HEK293 (cell line): ENCODE measurements around the gene OR5H2.

ENCODE experiments used
- CTCF ChIA-PET: fragments of 350-600 bp; formaldehyde crosslinking; extraction: SDS; loops from one replicate; lab custom pipeline; 2021; ENCODE audit warnings: antibody characterized with exemption; lab: Yijun Ruan, JAX
- POLR2A ChIA-PET: fragments of 300-600 bp; formaldehyde crosslinking; extraction: SDS; loops from one replicate; lab custom pipeline; 2020; ENCODE audit warnings: antibody characterized with exemption, inconsistent platforms; lab: Yijun Ruan, JAX
- H3K27ac ChIP-seq: fragments of 200-500 bp; sonication (Bioruptor generic); 2 replicates; pipeline ENCODE4 v1.5.1; 2014; ENCODE audit warnings: low read depth, low read length, control low read depth, inconsistent platforms; ENCODE audit errors: extremely low read depth
- H3K36me3 ChIP-seq, 2 experiments: fragments of 200-500 bp in 1 of 2; sonication (Bioruptor generic) in 1 of 2; 1 replicate in 1 of 2; 2 replicates in 1 of 2; pipeline ENCODE4 v1.5.1; 2014 to 2017; ENCODE audit warnings: inconsistent platforms in 2 of 2, low read length in 2 of 2; ENCODE audit not compliant: control insufficient read depth in 2 of 2, insufficient read depth in 1 of 2
- H3K4me1 ChIP-seq: fragments of 200-500 bp; sonication (Bioruptor generic); 2 replicates; pipeline ENCODE4 v1.5.1; 2014; ENCODE audit warnings: mild to moderate bottlenecking, low read length, inconsistent platforms; ENCODE audit not compliant: control insufficient read depth, insufficient read depth
- H3K4me3 ChIP-seq: 2 replicates; pipeline ENCODE4 v1.5.1; 2011; ENCODE audit warnings: low read depth, mild to moderate bottlenecking, control low read depth, low read length, moderate library complexity
- H3K9me3 ChIP-seq: fragments of 200-500 bp; sonication (Bioruptor generic); 2 replicates; pipeline ENCODE4 v1.5.1; 2014; ENCODE audit warnings: low read depth, low read length, inconsistent platforms; ENCODE audit not compliant: control insufficient read depth, insufficient read depth
- BCL11B ChIP-seq: fragments of 450-650 bp; formaldehyde crosslinking; IDR thresholded peaks from 2 replicates; pipeline ENCODE4 v1.5.1; 2016; ENCODE audit warnings: low read depth, missing biosample characterization, missing genetic modification characterization
- GFI1B ChIP-seq: fragments of 450-650 bp; formaldehyde crosslinking; IDR thresholded peaks from 2 replicates; pipeline ENCODE4 v1.5.1; 2016; ENCODE audit warnings: missing biosample characterization, missing genetic modification characterization
- GLI4 ChIP-seq: fragments of 450-650 bp; formaldehyde crosslinking; IDR thresholded peaks from 2 replicates; pipeline ENCODE4 v1.5.1; 2016; ENCODE audit warnings: missing biosample characterization, missing genetic modification characterization
- OSR2 ChIP-seq: fragments of 450-650 bp; formaldehyde crosslinking; IDR thresholded peaks from 2 replicates; pipeline ENCODE4 v1.5.1; 2016; ENCODE audit warnings: missing biosample characterization, missing genetic modification characterization
- TCF7L2 ChIP-seq: IDR thresholded peaks from 2 replicates; pipeline ENCODE4 v1.6.1; 2011; ENCODE audit warnings: low read depth, mild to moderate bottlenecking, inconsistent platforms, low read length, moderate library complexity, borderline replicate concordance
- ZNF121 ChIP-seq: fragments of 450-650 bp; formaldehyde crosslinking; IDR thresholded peaks from 2 replicates; pipeline ENCODE4 v1.5.1; 2016; ENCODE audit warnings: missing biosample characterization, missing genetic modification characterization
- ZNF311 ChIP-seq: fragments of 450-650 bp; formaldehyde crosslinking; IDR thresholded peaks from 2 replicates; pipeline ENCODE4 v1.5.1; 2017; ENCODE audit warnings: missing biosample characterization, missing genetic modification characterization, borderline replicate concordance
- ZNF404 ChIP-seq: fragments of 450-650 bp; formaldehyde crosslinking; IDR thresholded peaks from 2 replicates; pipeline ENCODE4 v1.5.1; 2017; ENCODE audit warnings: missing biosample characterization, missing genetic modification characterization
- ZNF548 ChIP-seq: fragments of 450-650 bp; formaldehyde crosslinking; IDR thresholded peaks from 2 replicates; pipeline ENCODE4 v1.5.1; 2016; ENCODE audit warnings: missing biosample characterization, missing genetic modification characterization
- ZNF843 ChIP-seq: fragments of 450-650 bp; formaldehyde crosslinking; IDR thresholded peaks from 2 replicates; pipeline ENCODE4 v1.5.1; 2016; ENCODE audit warnings: missing biosample characterization, missing genetic modification characterization
- TF ChIP-seq, protein P1 (sequence below): fragments of 450-650 bp; formaldehyde crosslinking; IDR thresholded peaks from 2 replicates; pipeline ENCODE4 v1.5.1; 2017; ENCODE audit warnings: missing biosample characterization, missing genetic modification characterization
- TF ChIP-seq, protein P2 (sequence below): fragments of 450-650 bp; formaldehyde crosslinking; IDR thresholded peaks from 2 replicates; pipeline ENCODE4 v1.5.1; 2016; ENCODE audit warnings: missing biosample characterization, missing genetic modification characterization
- TF ChIP-seq, protein P3 (sequence below): fragments of 450-650 bp; formaldehyde crosslinking; IDR thresholded peaks from 2 replicates; pipeline ENCODE4 v1.5.1; 2016; ENCODE audit warnings: missing biosample characterization, missing genetic modification characterization, low read depth
- TF ChIP-seq, protein P4 (sequence below): fragments of 450-650 bp; formaldehyde crosslinking; IDR thresholded peaks from 2 replicates; pipeline ENCODE4 v1.5.1; 2016; ENCODE audit warnings: missing biosample characterization, missing genetic modification characterization
- TF ChIP-seq, protein P5 (sequence below): fragments of 450-650 bp; formaldehyde crosslinking; IDR thresholded peaks from 2 replicates; pipeline ENCODE4 v1.5.1; 2016; ENCODE audit warnings: missing biosample characterization, missing genetic modification characterization, borderline replicate concordance
- TF ChIP-seq, protein P6 (sequence below): fragments of 450-650 bp; formaldehyde crosslinking; IDR thresholded peaks from 2 replicates; pipeline ENCODE4 v1.5.1; 2016; ENCODE audit warnings: missing biosample characterization, missing genetic modification characterization, borderline replicate concordance
- TF ChIP-seq, protein P7 (sequence below): fragments of 450-650 bp; formaldehyde crosslinking; IDR thresholded peaks from 2 replicates; pipeline ENCODE4 v1.5.1; 2016; ENCODE audit warnings: missing biosample characterization, missing genetic modification characterization
- TF ChIP-seq, protein P8 (sequence below): fragments of 450-650 bp; formaldehyde crosslinking; IDR thresholded peaks from 2 replicates; pipeline ENCODE4 v1.5.1; 2017; ENCODE audit warnings: missing biosample characterization, mild to moderate bottlenecking, missing genetic modification characterization, moderate library complexity

The OR5H2 gene

DNA sequence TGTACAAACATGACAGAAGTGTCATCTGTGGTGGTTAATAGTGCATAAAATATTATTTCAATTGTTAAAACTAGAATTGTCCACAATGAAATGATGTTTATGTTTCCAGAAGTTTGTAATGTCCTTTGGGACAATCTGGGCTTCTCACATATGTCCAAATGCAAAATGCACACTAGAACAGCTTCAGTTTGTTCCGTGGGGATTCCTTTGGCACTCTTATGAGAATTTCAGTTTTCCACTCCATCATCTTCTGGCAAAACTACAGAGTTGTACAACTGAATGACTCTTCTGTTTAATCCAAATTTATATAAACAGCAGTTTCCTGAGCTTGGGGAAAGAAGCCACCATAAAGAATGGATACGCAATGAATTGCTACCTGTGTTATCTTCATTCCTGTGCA lies 20.3 kb upstream of the OR5H2 start:
- Histone ChIP-seq H3K4me1 (no peaks in the 10 kb centered on the region), H3K36me3 (no peaks in the 10 kb centered on the region), H3K27ac (no peak overlapping the region), H3K4me3 (no peak overlapping the region), H3K9me3 (no peaks in the 10 kb centered on the region)
- ChIA-PET POLR2A (no interaction called here), CTCF (no interaction called here)
- no peak for TF ChIP-seq ZNF548 (tag by site-specific recombination)
- TF ChIP-seq, protein P1, sequence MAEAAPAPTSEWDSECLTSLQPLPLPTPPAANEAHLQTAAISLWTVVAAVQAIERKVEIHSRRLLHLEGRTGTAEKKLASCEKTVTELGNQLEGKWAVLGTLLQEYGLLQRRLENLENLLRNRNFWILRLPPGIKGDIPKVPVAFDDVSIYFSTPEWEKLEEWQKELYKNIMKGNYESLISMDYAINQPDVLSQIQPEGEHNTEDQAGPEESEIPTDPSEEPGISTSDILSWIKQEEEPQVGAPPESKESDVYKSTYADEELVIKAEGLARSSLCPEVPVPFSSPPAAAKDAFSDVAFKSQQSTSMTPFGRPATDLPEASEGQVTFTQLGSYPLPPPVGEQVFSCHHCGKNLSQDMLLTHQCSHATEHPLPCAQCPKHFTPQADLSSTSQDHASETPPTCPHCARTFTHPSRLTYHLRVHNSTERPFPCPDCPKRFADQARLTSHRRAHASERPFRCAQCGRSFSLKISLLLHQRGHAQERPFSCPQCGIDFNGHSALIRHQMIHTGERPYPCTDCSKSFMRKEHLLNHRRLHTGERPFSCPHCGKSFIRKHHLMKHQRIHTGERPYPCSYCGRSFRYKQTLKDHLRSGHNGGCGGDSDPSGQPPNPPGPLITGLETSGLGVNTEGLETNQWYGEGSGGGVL = no peak
- TF ChIP-seq, protein P2, sequence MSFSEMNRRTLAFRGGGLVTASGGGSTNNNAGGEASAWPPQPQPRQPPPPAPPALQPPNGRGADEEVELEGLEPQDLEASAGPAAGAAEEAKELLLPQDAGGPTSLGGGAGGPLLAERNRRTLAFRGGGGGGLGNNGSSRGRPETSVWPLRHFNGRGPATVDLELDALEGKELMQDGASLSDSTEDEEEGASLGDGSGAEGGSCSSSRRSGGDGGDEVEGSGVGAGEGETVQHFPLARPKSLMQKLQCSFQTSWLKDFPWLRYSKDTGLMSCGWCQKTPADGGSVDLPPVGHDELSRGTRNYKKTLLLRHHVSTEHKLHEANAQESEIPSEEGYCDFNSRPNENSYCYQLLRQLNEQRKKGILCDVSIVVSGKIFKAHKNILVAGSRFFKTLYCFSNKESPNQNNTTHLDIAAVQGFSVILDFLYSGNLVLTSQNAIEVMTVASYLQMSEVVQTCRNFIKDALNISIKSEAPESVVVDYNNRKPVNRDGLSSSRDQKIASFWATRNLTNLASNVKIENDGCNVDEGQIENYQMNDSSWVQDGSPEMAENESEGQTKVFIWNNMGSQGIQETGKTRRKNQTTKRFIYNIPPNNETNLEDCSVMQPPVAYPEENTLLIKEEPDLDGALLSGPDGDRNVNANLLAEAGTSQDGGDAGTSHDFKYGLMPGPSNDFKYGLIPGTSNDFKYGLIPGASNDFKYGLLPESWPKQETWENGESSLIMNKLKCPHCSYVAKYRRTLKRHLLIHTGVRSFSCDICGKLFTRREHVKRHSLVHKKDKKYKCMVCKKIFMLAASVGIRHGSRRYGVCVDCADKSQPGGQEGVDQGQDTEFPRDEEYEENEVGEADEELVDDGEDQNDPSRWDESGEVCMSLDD (tag by site-specific recombination) = no peak
- TF ChIP-seq, protein P3, sequence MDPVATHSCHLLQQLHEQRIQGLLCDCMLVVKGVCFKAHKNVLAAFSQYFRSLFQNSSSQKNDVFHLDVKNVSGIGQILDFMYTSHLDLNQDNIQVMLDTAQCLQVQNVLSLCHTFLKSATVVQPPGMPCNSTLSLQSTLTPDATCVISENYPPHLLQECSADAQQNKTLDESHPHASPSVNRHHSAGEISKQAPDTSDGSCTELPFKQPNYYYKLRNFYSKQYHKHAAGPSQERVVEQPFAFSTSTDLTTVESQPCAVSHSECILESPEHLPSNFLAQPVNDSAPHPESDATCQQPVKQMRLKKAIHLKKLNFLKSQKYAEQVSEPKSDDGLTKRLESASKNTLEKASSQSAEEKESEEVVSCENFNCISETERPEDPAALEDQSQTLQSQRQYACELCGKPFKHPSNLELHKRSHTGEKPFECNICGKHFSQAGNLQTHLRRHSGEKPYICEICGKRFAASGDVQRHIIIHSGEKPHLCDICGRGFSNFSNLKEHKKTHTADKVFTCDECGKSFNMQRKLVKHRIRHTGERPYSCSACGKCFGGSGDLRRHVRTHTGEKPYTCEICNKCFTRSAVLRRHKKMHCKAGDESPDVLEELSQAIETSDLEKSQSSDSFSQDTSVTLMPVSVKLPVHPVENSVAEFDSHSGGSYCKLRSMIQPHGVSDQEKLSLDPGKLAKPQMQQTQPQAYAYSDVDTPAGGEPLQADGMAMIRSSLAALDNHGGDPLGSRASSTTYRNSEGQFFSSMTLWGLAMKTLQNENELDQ (tag by site-specific recombination) = no peak
- no peak for TF ChIP-seq ZNF843
- TF ChIP-seq, protein P4, sequence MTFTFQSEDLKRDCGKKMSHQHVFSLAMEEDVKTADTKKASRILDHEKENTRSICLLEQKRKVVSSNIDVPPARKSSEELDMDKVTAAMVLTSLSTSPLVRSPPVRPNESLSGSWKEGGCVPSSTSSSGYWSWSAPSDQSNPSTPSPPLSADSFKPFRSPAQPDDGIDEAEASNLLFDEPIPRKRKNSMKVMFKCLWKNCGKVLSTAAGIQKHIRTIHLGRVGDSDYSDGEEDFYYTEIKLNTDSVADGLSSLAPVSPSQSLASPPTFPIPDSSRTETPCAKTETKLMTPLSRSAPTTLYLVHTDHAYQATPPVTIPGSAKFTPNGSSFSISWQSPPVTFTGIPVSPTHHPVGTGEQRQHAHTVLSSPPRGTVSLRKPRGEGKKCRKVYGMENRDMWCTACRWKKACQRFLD (tag by site-specific recombination) = no peak
- TF ChIP-seq, protein P5, sequence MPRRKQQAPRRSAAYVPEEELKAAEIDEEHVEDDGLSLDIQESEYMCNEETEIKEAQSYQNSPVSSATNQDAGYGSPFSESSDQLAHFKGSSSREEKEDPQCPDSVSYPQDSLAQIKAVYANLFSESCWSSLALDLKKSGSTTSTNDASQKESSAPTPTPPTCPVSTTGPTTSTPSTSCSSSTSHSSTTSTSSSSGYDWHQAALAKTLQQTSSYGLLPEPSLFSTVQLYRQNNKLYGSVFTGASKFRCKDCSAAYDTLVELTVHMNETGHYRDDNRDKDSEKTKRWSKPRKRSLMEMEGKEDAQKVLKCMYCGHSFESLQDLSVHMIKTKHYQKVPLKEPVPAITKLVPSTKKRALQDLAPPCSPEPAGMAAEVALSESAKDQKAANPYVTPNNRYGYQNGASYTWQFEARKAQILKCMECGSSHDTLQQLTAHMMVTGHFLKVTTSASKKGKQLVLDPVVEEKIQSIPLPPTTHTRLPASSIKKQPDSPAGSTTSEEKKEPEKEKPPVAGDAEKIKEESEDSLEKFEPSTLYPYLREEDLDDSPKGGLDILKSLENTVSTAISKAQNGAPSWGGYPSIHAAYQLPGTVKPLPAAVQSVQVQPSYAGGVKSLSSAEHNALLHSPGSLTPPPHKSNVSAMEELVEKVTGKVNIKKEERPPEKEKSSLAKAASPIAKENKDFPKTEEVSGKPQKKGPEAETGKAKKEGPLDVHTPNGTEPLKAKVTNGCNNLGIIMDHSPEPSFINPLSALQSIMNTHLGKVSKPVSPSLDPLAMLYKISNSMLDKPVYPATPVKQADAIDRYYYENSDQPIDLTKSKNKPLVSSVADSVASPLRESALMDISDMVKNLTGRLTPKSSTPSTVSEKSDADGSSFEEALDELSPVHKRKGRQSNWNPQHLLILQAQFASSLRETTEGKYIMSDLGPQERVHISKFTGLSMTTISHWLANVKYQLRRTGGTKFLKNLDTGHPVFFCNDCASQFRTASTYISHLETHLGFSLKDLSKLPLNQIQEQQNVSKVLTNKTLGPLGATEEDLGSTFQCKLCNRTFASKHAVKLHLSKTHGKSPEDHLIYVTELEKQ (tag by site-specific recombination) = no peak
- TF ChIP-seq BCL11B (tag by site-specific recombination) = no peak
- no peak for TF ChIP-seq OSR2
- TF ChIP-seq ZNF311 (tag by site-specific recombination) = no peak
- TF ChIP-seq ZNF121 (tag by site-specific recombination) = no peak
- TF ChIP-seq GFI1B (tag by site-specific recombination) = no peak
- TF ChIP-seq ZNF404 (tag by site-specific recombination) = no peak
- no peak for TF ChIP-seq TCF7L2
- TF ChIP-seq, protein P6, sequence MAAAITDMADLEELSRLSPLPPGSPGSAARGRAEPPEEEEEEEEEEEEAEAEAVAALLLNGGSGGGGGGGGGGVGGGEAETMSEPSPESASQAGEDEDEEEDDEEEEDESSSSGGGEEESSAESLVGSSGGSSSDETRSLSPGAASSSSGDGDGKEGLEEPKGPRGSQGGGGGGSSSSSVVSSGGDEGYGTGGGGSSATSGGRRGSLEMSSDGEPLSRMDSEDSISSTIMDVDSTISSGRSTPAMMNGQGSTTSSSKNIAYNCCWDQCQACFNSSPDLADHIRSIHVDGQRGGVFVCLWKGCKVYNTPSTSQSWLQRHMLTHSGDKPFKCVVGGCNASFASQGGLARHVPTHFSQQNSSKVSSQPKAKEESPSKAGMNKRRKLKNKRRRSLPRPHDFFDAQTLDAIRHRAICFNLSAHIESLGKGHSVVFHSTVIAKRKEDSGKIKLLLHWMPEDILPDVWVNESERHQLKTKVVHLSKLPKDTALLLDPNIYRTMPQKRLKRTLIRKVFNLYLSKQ (tag by site-specific recombination) = no peak
- no peak for TF ChIP-seq GLI4 (tag by site-specific recombination)
- TF ChIP-seq, protein P7, sequence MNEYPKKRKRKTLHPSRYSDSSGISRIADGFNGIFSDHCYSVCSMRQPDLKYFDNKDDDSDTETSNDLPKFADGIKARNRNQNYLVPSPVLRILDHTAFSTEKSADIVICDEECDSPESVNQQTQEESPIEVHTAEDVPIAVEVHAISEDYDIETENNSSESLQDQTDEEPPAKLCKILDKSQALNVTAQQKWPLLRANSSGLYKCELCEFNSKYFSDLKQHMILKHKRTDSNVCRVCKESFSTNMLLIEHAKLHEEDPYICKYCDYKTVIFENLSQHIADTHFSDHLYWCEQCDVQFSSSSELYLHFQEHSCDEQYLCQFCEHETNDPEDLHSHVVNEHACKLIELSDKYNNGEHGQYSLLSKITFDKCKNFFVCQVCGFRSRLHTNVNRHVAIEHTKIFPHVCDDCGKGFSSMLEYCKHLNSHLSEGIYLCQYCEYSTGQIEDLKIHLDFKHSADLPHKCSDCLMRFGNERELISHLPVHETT (tag by site-specific recombination) = no peak
- TF ChIP-seq, protein P8, sequence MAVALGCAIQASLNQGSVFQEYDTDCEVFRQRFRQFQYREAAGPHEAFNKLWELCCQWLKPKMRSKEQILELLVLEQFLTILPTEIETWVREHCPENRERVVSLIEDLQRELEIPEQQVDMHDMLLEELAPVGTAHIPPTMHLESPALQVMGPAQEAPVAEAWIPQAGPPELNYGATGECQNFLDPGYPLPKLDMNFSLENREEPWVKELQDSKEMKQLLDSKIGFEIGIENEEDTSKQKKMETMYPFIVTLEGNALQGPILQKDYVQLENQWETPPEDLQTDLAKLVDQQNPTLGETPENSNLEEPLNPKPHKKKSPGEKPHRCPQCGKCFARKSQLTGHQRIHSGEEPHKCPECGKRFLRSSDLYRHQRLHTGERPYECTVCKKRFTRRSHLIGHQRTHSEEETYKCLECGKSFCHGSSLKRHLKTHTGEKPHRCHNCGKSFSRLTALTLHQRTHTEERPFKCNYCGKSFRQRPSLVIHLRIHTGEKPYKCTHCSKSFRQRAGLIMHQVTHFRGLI = no peak
